Neural cell (in vitro differentiated cells): ENCODE data around the gene STX17. TPM values are rescaled to one million over a fixed set of nuclear protein-coding genes. Genes with fewer than 3 reads are reported as not detected.
A peak's percentile ranks its signal among the peaks of the same experiment; 100 is the strongest.

Experiments used
- H2AFZ ChIP-seq: fragments of 200-600, 300-800 bp; sonication (generic), shearing (Covaris generic); 2 replicates; pipeline ENCODE4 v1.6.0; 2014; ENCODE audit warnings: low read depth, mild to moderate bottlenecking, antibody characterized with exemption, low read length, moderate library complexity
- H3F3A ChIP-seq: fragments of 200-600 bp; shearing (Covaris generic); 2 replicates; pipeline ENCODE4 v1.6.1; 2016; ENCODE audit warnings: mild to moderate bottlenecking, moderate library complexity, mixed read lengths, antibody characterized with exemption, low read length; ENCODE audit not compliant: insufficient read depth, poor library complexity, severe bottlenecking
- H3K27ac ChIP-seq: fragments of 200-600, 300-800 bp; sonication (generic), shearing (Covaris generic); 2 replicates; pipeline ENCODE4 v1.5.1; 2014; ENCODE audit warnings: mild to moderate bottlenecking, low read length, moderate library complexity
- H3K27me3 ChIP-seq: fragments of 300-800, 200-600 bp; sonication (generic), shearing (Covaris generic); 2 replicates; pipeline ENCODE4 v1.6.0; 2014; ENCODE audit warnings: mild to moderate bottlenecking, low read depth, low read length, moderate library complexity; ENCODE audit not compliant: insufficient read depth
- H3K36me3 ChIP-seq: fragments of 300-800, 200-600 bp; sonication (generic), shearing (Covaris generic); 2 replicates; pipeline ENCODE4 v1.5.1; 2014; ENCODE audit warnings: mild to moderate bottlenecking, antibody characterized with exemption, low read length, moderate library complexity; ENCODE audit not compliant: insufficient read depth
- H3K4me2 ChIP-seq: fragments of 300-800, 200-600 bp; sonication (generic), shearing (Covaris generic); 2 replicates; pipeline ENCODE4 v1.6.0; 2014; ENCODE audit warnings: mild to moderate bottlenecking, low read length
- H3K4me3 ChIP-seq: fragments of 300-800, 200-600 bp; sonication (generic), shearing (Covaris generic); 2 replicates; pipeline ENCODE4 v1.5.1; 2014; ENCODE audit warnings: mild to moderate bottlenecking, low read length, moderate library complexity
- H3K79me2 ChIP-seq: fragments of 200-600 bp; shearing (Covaris generic); replicated peaks from 2 replicates; pipeline ENCODE4 v1.6.0; 2014; ENCODE audit warnings: mild to moderate bottlenecking, low read length, moderate library complexity; ENCODE audit not compliant: insufficient read depth
- H3K9ac ChIP-seq: fragments of 300-800, 200-600 bp; sonication (generic), shearing (Covaris generic); 2 replicates; pipeline ENCODE4 v1.6.1; 2016; ENCODE audit warnings: mild to moderate bottlenecking, low read length, mixed read lengths
- H3K9me2 ChIP-seq: fragments of 200-600 bp; shearing (Covaris generic); 2 replicates; pipeline ENCODE4 v1.6.1; 2016; ENCODE audit warnings: mild to moderate bottlenecking, low read length, mixed read lengths; ENCODE audit not compliant: insufficient read depth
- H3K9me3 ChIP-seq: fragments of 200-600, 300-800 bp; sonication (generic), shearing (Covaris generic); 2 replicates; pipeline ENCODE4 v1.6.1; 2016; ENCODE audit warnings: mild to moderate bottlenecking, mixed run types, low read length, moderate library complexity, mixed read lengths
- H4K20me1 ChIP-seq: fragments of 200-600 bp; shearing (Covaris generic); 2 replicates; pipeline ENCODE4 v1.6.1; 2016; ENCODE audit warnings: mild to moderate bottlenecking, mixed run types; ENCODE audit not compliant: insufficient read depth
- EP300 ChIP-seq: fragments of 450-650 bp; conservative IDR thresholded peaks from 2 replicates; pipeline ENCODE4 v1.6.1; 2014; ENCODE audit warnings: antibody characterized with exemption, mild to moderate bottlenecking, moderate library complexity; ENCODE audit not compliant: poor library complexity, severe bottlenecking
- EZH2 ChIP-seq: fragments of 200-600, 300-800 bp; shearing (Covaris generic), sonication (generic); IDR thresholded peaks from 2 replicates; pipeline ENCODE4 v1.6.1; 2014; ENCODE audit warnings: antibody characterized with exemption, low read length, borderline replicate concordance, mild to moderate bottlenecking; ENCODE audit not compliant: insufficient read depth, poor library complexity, severe bottlenecking
- MXI1 ChIP-seq: fragments of 450-650 bp; conservative IDR thresholded peaks from 2 replicates; pipeline ENCODE4 v1.6.1; 2014; ENCODE audit warnings: antibody characterized with exemption, mild to moderate bottlenecking; ENCODE audit not compliant: poor library complexity, severe bottlenecking
- POLR2AphosphoS5 ChIP-seq: IDR thresholded peaks from 2 replicates; pipeline ENCODE4 v1.6.1; 2012
- RAD21 ChIP-seq: fragments of 450-650 bp; conservative IDR thresholded peaks from 2 replicates; pipeline ENCODE4 v1.6.1; 2014; ENCODE audit warnings: antibody characterized with exemption, mild to moderate bottlenecking, moderate library complexity
- SMC3 ChIP-seq: fragments of 450-650 bp; conservative IDR thresholded peaks from 2 replicates; pipeline ENCODE4 v1.6.1; 2014; ENCODE audit warnings: antibody characterized with exemption, mild to moderate bottlenecking, moderate library complexity; ENCODE audit not compliant: poor library complexity
- TAF1 ChIP-seq: IDR thresholded peaks from 2 replicates; pipeline ENCODE4 v1.6.1; 2012; ENCODE audit warnings: low read depth
- polyA plus RNA-seq: library from polyadenylated mRNA; depleted of rRNA; stranded (reverse); fragments of >200 nt; gene quantifications from 2 replicates; pipeline ENCODE4 v1.2.3, GENCODE V29; 2014
- TF ChIP-seq, protein P1 (sequence below): IDR thresholded peaks from 2 replicates; pipeline ENCODE4 v1.6.1; 2012; ENCODE audit warnings: borderline replicate concordance
- TF ChIP-seq, protein P2 (sequence below): fragments of 450-650 bp; IDR thresholded peaks from 2 replicates; pipeline ENCODE4 v1.5.1; 2014; ENCODE audit warnings: antibody characterized with exemption, mild to moderate bottlenecking, moderate library complexity; ENCODE audit not compliant: poor library complexity, severe bottlenecking

The STX17 gene
- polyA plus RNA-seq, 1 donor from 2014 or later, result 3.3 TPM

DNA sequence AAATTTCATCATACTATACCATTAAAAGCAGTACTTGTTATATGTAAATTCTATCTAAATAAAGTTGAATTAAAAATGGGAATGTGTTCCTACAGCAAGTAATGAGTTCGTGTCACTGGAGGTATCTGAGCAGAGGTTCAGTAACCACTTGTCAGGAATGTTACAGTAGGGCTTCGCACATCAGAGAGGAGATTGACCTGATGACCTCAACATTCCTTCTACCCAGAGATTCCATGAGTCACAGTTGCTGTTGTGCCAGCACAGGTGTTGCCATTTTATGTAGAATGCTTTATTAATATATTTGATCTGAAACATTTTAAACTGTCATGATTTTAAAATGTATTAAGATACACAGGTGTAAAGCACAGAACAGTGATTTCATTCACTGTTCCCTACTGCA, 60.3 kb downstream of the STX17 start:
- Histone ChIP-seq H2AFZ (no peak overlapping the region), H3K9me2 (no peaks in the 10 kb centered on the region), H3K9ac (no peak overlapping the region), H3K27ac (no peak overlapping the region), H3K9me3 (no peaks in the 10 kb centered on the region), H3K36me3 (no peaks in the 10 kb centered on the region), H3K4me3 (no peak overlapping the region), H3K79me2 (no peaks in the 10 kb centered on the region), H3K4me2 (no peak overlapping the region), H3F3A (no peaks in the 10 kb centered on the region), H4K20me1 (no peaks in the 10 kb centered on the region), H3K27me3 (no peaks in the 10 kb centered on the region)
- no peak for TF ChIP-seq RAD21
- TF ChIP-seq, protein P1, sequence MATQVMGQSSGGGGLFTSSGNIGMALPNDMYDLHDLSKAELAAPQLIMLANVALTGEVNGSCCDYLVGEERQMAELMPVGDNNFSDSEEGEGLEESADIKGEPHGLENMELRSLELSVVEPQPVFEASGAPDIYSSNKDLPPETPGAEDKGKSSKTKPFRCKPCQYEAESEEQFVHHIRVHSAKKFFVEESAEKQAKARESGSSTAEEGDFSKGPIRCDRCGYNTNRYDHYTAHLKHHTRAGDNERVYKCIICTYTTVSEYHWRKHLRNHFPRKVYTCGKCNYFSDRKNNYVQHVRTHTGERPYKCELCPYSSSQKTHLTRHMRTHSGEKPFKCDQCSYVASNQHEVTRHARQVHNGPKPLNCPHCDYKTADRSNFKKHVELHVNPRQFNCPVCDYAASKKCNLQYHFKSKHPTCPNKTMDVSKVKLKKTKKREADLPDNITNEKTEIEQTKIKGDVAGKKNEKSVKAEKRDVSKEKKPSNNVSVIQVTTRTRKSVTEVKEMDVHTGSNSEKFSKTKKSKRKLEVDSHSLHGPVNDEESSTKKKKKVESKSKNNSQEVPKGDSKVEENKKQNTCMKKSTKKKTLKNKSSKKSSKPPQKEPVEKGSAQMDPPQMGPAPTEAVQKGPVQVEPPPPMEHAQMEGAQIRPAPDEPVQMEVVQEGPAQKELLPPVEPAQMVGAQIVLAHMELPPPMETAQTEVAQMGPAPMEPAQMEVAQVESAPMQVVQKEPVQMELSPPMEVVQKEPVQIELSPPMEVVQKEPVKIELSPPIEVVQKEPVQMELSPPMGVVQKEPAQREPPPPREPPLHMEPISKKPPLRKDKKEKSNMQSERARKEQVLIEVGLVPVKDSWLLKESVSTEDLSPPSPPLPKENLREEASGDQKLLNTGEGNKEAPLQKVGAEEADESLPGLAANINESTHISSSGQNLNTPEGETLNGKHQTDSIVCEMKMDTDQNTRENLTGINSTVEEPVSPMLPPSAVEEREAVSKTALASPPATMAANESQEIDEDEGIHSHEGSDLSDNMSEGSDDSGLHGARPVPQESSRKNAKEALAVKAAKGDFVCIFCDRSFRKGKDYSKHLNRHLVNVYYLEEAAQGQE, result no peak
- TF ChIP-seq EP300, result no peak
- no peak for TF ChIP-seq SMC3
- no peak for TF ChIP-seq EZH2
- TF ChIP-seq TAF1, result no peak
- no peak for TF ChIP-seq POLR2AphosphoS5
- no peak for TF ChIP-seq MXI1
- TF ChIP-seq, protein P2, sequence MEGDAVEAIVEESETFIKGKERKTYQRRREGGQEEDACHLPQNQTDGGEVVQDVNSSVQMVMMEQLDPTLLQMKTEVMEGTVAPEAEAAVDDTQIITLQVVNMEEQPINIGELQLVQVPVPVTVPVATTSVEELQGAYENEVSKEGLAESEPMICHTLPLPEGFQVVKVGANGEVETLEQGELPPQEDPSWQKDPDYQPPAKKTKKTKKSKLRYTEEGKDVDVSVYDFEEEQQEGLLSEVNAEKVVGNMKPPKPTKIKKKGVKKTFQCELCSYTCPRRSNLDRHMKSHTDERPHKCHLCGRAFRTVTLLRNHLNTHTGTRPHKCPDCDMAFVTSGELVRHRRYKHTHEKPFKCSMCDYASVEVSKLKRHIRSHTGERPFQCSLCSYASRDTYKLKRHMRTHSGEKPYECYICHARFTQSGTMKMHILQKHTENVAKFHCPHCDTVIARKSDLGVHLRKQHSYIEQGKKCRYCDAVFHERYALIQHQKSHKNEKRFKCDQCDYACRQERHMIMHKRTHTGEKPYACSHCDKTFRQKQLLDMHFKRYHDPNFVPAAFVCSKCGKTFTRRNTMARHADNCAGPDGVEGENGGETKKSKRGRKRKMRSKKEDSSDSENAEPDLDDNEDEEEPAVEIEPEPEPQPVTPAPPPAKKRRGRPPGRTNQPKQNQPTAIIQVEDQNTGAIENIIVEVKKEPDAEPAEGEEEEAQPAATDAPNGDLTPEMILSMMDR, result no peak

DNA sequence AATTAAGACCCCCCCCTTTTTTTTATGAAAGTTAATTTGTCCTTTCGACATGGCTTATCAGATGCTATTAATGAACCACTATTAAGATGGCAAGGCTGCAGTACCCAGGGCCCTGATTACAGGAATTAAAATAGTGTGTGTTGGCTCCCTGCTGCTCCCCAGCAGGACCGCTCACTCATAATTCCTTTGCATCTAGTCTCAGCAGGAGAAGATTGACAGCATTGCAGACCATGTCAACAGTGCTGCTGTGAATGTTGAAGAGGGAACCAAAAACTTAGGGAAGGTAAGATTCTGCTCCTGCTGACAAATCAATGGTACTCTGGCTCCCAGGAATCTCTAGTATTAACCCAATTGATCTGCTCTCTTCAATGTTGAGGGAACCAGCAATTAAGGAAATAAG, 61.0 kb downstream of the STX17 start:
- peak overlapping the region; percentile 17 for H3K4me3 ChIP-seq
- H3K27ac ChIP-seq, result no peak overlapping the region
- no peaks in the 10 kb centered on the region for H3K9me3 ChIP-seq
- H4K20me1 ChIP-seq, result no peaks in the 10 kb centered on the region
- H3F3A ChIP-seq, result no peaks in the 10 kb centered on the region
- no peaks in the 10 kb centered on the region for H3K36me3 ChIP-seq
- no peak overlapping the region for H3K4me2 ChIP-seq
- H3K27me3 ChIP-seq, result no peaks in the 10 kb centered on the region
- no peaks in the 10 kb centered on the region for H3K79me2 ChIP-seq
- no peaks in the 10 kb centered on the region for H3K9me2 ChIP-seq
- TF ChIP-seq RAD21, result no peak
- no peak for TF ChIP-seq SMC3
- no peak for TF ChIP-seq TAF1
- TF ChIP-seq, protein P1, result no peak
- peak; percentile 42 for TF ChIP-seq EP300
- no peak for TF ChIP-seq MXI1
- no peak for TF ChIP-seq EZH2
- peak; percentile 55 for TF ChIP-seq POLR2AphosphoS5
- TF ChIP-seq, protein P2, result no peak
- no peak overlapping the region for H3K9ac ChIP-seq
- no peak overlapping the region for H2AFZ ChIP-seq
